ENCODE data around the gene CUEDC1. TPM values are rescaled to one million over a fixed set of nuclear protein-coding genes. Genes with fewer than 3 reads are reported as not detected.

Gene CUEDC1
- total RNA-seq, 1 donor from 2014 or later: 34.1 TPM

- DNase-seq (ENCODE audit: low spot score): no peak
These were observed 55.8 kb downstream of the CUEDC1 start for GRCh38 chr17:57899391-57899790.

- DNase-seq (ENCODE audit: low spot score): no peak
These were observed 56.5 kb downstream of the CUEDC1 start for GRCh38 chr17:57898487-57899311.

GRCh38 chr17:57895382-57896060 is 59.7 kb downstream of the CUEDC1 start:
- no peak for DNase-seq (ENCODE audit: low spot score)

GRCh38 chr17:57894848-57895247 is 60.4 kb downstream of the CUEDC1 start:
- no peak for DNase-seq (ENCODE audit: low spot score)

GRCh38 chr17:57892820-57893595 is 62.2 kb downstream of the CUEDC1 start:
- DNase-seq (ENCODE audit: low spot score): peak; percentile 94

GRCh38 chr17:57892146-57892819 is 62.9 kb downstream of the CUEDC1 start:
- DNase-seq (ENCODE audit: low spot score): peak; percentile 95

GRCh38 chr17:57890857-57891232 is 64.4 kb downstream of the CUEDC1 start:
- DNase-seq (ENCODE audit: low spot score): no peak

GRCh38 chr17:57889892-57890856 is 65.0 kb downstream of the CUEDC1 start:
- DNase-seq (ENCODE audit: low spot score): no peak

GRCh38 chr17:57889252-57889651 is 66.0 kb downstream of the CUEDC1 start:
- DNase-seq (ENCODE audit: low spot score): no peak

- no peak for DNase-seq (ENCODE audit: low spot score)
These were observed 66.6 kb downstream of the CUEDC1 start for GRCh38 chr17:57888311-57889216.

GRCh38 chr17:57887161-57887560 is 68.1 kb downstream of the CUEDC1 start:
- DNase-seq (ENCODE audit: low spot score): no peak

- DNase-seq (ENCODE audit: low spot score): no peak
These were observed 69.2 kb downstream of the CUEDC1 start for GRCh38 chr17:57886020-57886419.

- no peak for DNase-seq (ENCODE audit: low spot score)
These were observed 69.9 kb downstream of the CUEDC1 start for GRCh38 chr17:57885148-57885915.

- no peak for DNase-seq (ENCODE audit: low spot score)
These were observed 73.3 kb downstream of the CUEDC1 start for GRCh38 chr17:57881783-57882351.

GRCh38 chr17:57881143-57881542 is 74.1 kb downstream of the CUEDC1 start:
- DNase-seq (ENCODE audit: low spot score): no peak

GRCh38 chr17:57880086-57880456 is 75.1 kb downstream of the CUEDC1 start:
- no peak for DNase-seq (ENCODE audit: low spot score)

- DNase-seq (ENCODE audit: low spot score): no peak
These were observed 75.7 kb downstream of the CUEDC1 start for GRCh38 chr17:57879437-57880085.
